Endothelial cell of umbilical vein (primary cell): ENCODE measurements around the gene RGPD3.

Experiments used
- CTCF ChIP-seq, 2 donors: IDR thresholded peaks; 1 replicate in 1 of 2; 2 replicates in 1 of 2; pipeline ENCODE4 v1.5.1; 2011; ENCODE audit warnings: low read length in 2 of 2, mild to moderate bottlenecking in 2 of 2, moderate library complexity in 2 of 2, control low read depth in 1 of 2, inconsistent platforms in 1 of 2, low read depth in 1 of 2; ENCODE audit not compliant: insufficient read depth in 1 of 2; ENCODE audit errors: extremely low read depth in 1 of 2
- EZH2 ChIP-seq: IDR thresholded peaks from 2 replicates; pipeline ENCODE4 v1.6.1; 2012; ENCODE audit warnings: borderline replicate concordance, low read depth, mild to moderate bottlenecking, moderate library complexity, low read length, inconsistent platforms; ENCODE audit not compliant: severe bottlenecking
- MAX ChIP-seq: IDR thresholded peaks from 2 replicates; pipeline ENCODE4 v1.6.1; 2011; ENCODE audit not compliant: insufficient read depth, insufficient read length
- POLR2A ChIP-seq: IDR thresholded peaks from 2 replicates; pipeline ENCODE4 v1.6.1; 2012; ENCODE audit warnings: low read depth, mild to moderate bottlenecking, control low read depth, low read length
- POLR2AphosphoS5 ChIP-seq: IDR thresholded peaks from 2 replicates; pipeline ENCODE4 v1.6.1; 2012; ENCODE audit warnings: low read depth, mild to moderate bottlenecking, control low read depth, low read length, moderate library complexity; ENCODE audit not compliant: insufficient read depth

GRCh38 chr2:106516864-106517263, 48.7 kb upstream of the RGPD3 start:
- TF ChIP-seq CTCF (IDR thresholded peaks at IDR 0.05; ENCODE audit: extremely low read depth in 1 of 2, insufficient read depth in 1 of 2, low read depth in 1 of 2, low read length in 2 of 2) (no peak), EZH2 (no peak), POLR2A (no peak), MAX (no peak), POLR2AphosphoS5 (no peak)
